Activated naive CD8-positive, alpha-beta T cell treated with anti-CD3 and anti-CD28 coated beads, Interleukin-2, amount 50 U/mL, for 24 hours (primary cell): ENCODE data around the gene KLHL3.

Experiments
- ATAC-seq: fragments of 150-1000 bp; cut with Tn5 transposase; one replicate; pipeline ENCODE4 v1.10.0; 2021
- DNase-seq: peaks from one replicate; pipeline ENCODE4 v3.0.0; 2021
- H3K27ac Mint-ChIP-seq: one replicate; pipeline ENCODE4 v1.8.0; 2021; ENCODE audit warnings: mild to moderate bottlenecking, mixed read lengths
- H3K27me3 Mint-ChIP-seq: one replicate; pipeline ENCODE4 v1.8.0; 2021; ENCODE audit warnings: mixed read lengths
- H3K36me3 Mint-ChIP-seq: one replicate; pipeline ENCODE4 v1.8.0; 2021; ENCODE audit warnings: low read depth, mixed read lengths
- H3K4me1 Mint-ChIP-seq: one replicate; pipeline ENCODE4 v1.8.0; 2021; ENCODE audit warnings: mixed read lengths
- H3K4me3 Mint-ChIP-seq: one replicate; pipeline ENCODE4 v1.8.0; 2021; ENCODE audit warnings: mild to moderate bottlenecking, moderate library complexity, mixed read lengths
- H3K9me3 Mint-ChIP-seq: one replicate; pipeline ENCODE4 v1.8.0; 2021; ENCODE audit warnings: mixed read lengths

Gene KLHL3

GRCh38 chr5:137754188-137754960 is 18.5 kb upstream of the KLHL3 start, which contains the start of gene HNRNPA0:
Gene HNRNPA0 (minus strand): TSS chr5:137754363. CDS start chr5:137754066, 297 bp downstream.
- H3K27me3 Mint-ChIP-seq = no peaks in the 10 kb centered on the region
- no peaks in the 10 kb centered on the region for H3K9me3 Mint-ChIP-seq
- peaks cover 33% of the 10 kb centered on the region for H3K4me1 Mint-ChIP-seq

GRCh38 chr5:137753691-137754187 is 17.9 kb upstream of the KLHL3 start:
- peak overlapping the region; percentile 89 for H3K4me3 Mint-ChIP-seq
- peak; percentile 47 for DNase-seq
- peaks cover 33% of the 10 kb centered on the region for H3K4me1 Mint-ChIP-seq
- H3K36me3 Mint-ChIP-seq = peaks cover 37% of the 10 kb centered on the region
- H3K9me3 Mint-ChIP-seq = no peaks in the 10 kb centered on the region
- H3K27me3 Mint-ChIP-seq = no peaks in the 10 kb centered on the region
- peak; percentile 2 for ATAC-seq
- H3K27ac Mint-ChIP-seq = peak overlapping the region; percentile 99

More at GRCh38 chr5:137754188-137754960, 18.5 kb upstream of the KLHL3 start, which contains the start of gene HNRNPA0:
- DNase-seq (peak; percentile 97), ATAC-seq (peak; percentile 91)
- H3K36me3 Mint-ChIP-seq = peaks cover 37% of the 10 kb centered on the region
- H3K4me3 Mint-ChIP-seq = peak within 1 kb of the TSS; percentile 89
- peak within 1 kb of the TSS; percentile 99 for H3K27ac Mint-ChIP-seq

- H3K9me3 Mint-ChIP-seq = no peaks in the 10 kb centered on the region
- H3K27ac Mint-ChIP-seq = peak overlapping the region; percentile 99
- H3K36me3 Mint-ChIP-seq = peaks cover 37% of the 10 kb centered on the region
- peak overlapping the region; percentile 89 for H3K4me3 Mint-ChIP-seq
- H3K4me1 Mint-ChIP-seq = peaks cover 33% of the 10 kb centered on the region
- H3K27me3 Mint-ChIP-seq = no peaks in the 10 kb centered on the region
- ATAC-seq (no peak), DNase-seq (peak; percentile 44)
Measured at GRCh38 chr5:137752905-137753690, 17.2 kb upstream of the KLHL3 start.

- Mint-ChIP-seq H3K36me3 (peaks cover 37% of the 10 kb centered on the region), H3K4me3 (peak overlapping the region; percentile 89), H3K27ac (peak overlapping the region; percentile 99), H3K4me1 (peaks cover 33% of the 10 kb centered on the region), H3K27me3 (no peaks in the 10 kb centered on the region), H3K9me3 (no peaks in the 10 kb centered on the region)
- no peak for ATAC-seq
- no peak for DNase-seq
Measured at GRCh38 chr5:137751869-137752491, 16.1 kb upstream of the KLHL3 start.

- H3K4me1 Mint-ChIP-seq = peaks cover 26% of the 10 kb centered on the region
- H3K4me3 Mint-ChIP-seq = peak overlapping the region; percentile 89
- peaks cover 37% of the 10 kb centered on the region for H3K36me3 Mint-ChIP-seq
- peak overlapping the region; percentile 57 for H3K27ac Mint-ChIP-seq
- H3K27me3 Mint-ChIP-seq = no peaks in the 10 kb centered on the region
- H3K9me3 Mint-ChIP-seq = no peaks in the 10 kb centered on the region
- DNase-seq (no peak), ATAC-seq (no peak)
Measured at GRCh38 chr5:137750436-137750835, 14.5 kb upstream of the KLHL3 start.

GRCh38 chr5:137747848-137748247 is 12.0 kb upstream of the KLHL3 start:
- Mint-ChIP-seq H3K4me3 (no peak overlapping the region), H3K9me3 (no peaks in the 10 kb centered on the region), H3K27me3 (no peaks in the 10 kb centered on the region), H3K27ac (no peak overlapping the region), H3K36me3 (peaks cover 26% of the 10 kb centered on the region), H3K4me1 (peaks cover 23% of the 10 kb centered on the region)
- ATAC-seq = no peak
- DNase-seq = no peak

- Mint-ChIP-seq H3K4me1 (peaks cover 2% of the 10 kb centered on the region), H3K36me3 (peaks cover 4% of the 10 kb centered on the region), H3K9me3 (peaks cover 5% of the 10 kb centered on the region), H3K27ac (no peak overlapping the region), H3K27me3 (no peaks in the 10 kb centered on the region), H3K4me3 (no peak overlapping the region)
- peak; percentile 45 for DNase-seq
- ATAC-seq = peak; percentile 80
Measured at GRCh38 chr5:137743031-137743640, 7.2 kb upstream of the KLHL3 start.

GRCh38 chr5:137741718-137742117 is 5.8 kb upstream of the KLHL3 start:
- no peak for ATAC-seq
- no peak overlapping the region for H3K27ac Mint-ChIP-seq
- H3K27me3 Mint-ChIP-seq = no peaks in the 10 kb centered on the region

GRCh38 chr5:137739737-137740136 is 3.8 kb upstream of the KLHL3 start:
- H3K4me1 Mint-ChIP-seq = peaks cover 2% of the 10 kb centered on the region
- ATAC-seq (no peak), DNase-seq (no peak)
- no peak overlapping the region for H3K27ac Mint-ChIP-seq
- H3K27me3 Mint-ChIP-seq = no peaks in the 10 kb centered on the region
- H3K9me3 Mint-ChIP-seq = peaks cover 9% of the 10 kb centered on the region
- H3K36me3 Mint-ChIP-seq = peaks cover 7% of the 10 kb centered on the region
- H3K4me3 Mint-ChIP-seq = no peak overlapping the region

More at GRCh38 chr5:137741718-137742117, 5.8 kb upstream of the KLHL3 start:
- H3K9me3 Mint-ChIP-seq = peaks cover 9% of the 10 kb centered on the region
- H3K4me3 Mint-ChIP-seq = no peak overlapping the region
- H3K36me3 Mint-ChIP-seq = peaks cover 7% of the 10 kb centered on the region
- H3K4me1 Mint-ChIP-seq = peaks cover 2% of the 10 kb centered on the region
- no peak for DNase-seq

GRCh38 chr5:137738947-137739346 is 3.1 kb upstream of the KLHL3 start:
- DNase-seq = no peak
- peaks cover 9% of the 10 kb centered on the region for H3K9me3 Mint-ChIP-seq
- H3K27ac Mint-ChIP-seq = peak overlapping the region; percentile 6
- no peaks in the 10 kb centered on the region for H3K27me3 Mint-ChIP-seq
- no peak for ATAC-seq
- H3K4me3 Mint-ChIP-seq = no peak overlapping the region
- peaks cover 2% of the 10 kb centered on the region for H3K4me1 Mint-ChIP-seq
- peaks cover 7% of the 10 kb centered on the region for H3K36me3 Mint-ChIP-seq

GRCh38 chr5:137737349-137738131 is 1.7 kb upstream of the KLHL3 start:
- H3K27ac Mint-ChIP-seq = no peak overlapping the region
- DNase-seq = peak; percentile 17
- ATAC-seq = peak; percentile 72
- H3K27me3 Mint-ChIP-seq = no peaks in the 10 kb centered on the region
- peaks cover 9% of the 10 kb centered on the region for H3K9me3 Mint-ChIP-seq
- peaks cover 7% of the 10 kb centered on the region for H3K36me3 Mint-ChIP-seq
- peaks cover 1% of the 10 kb centered on the region for H3K4me1 Mint-ChIP-seq
- no peak overlapping the region for H3K4me3 Mint-ChIP-seq

- Mint-ChIP-seq H3K27me3 (no peaks in the 10 kb centered on the region), H3K36me3 (peaks cover 7% of the 10 kb centered on the region), H3K27ac (no peak overlapping the region), H3K4me1 (peaks cover 11% of the 10 kb centered on the region), H3K4me3 (no peak overlapping the region), H3K9me3 (peaks cover 9% of the 10 kb centered on the region)
- ATAC-seq = no peak
- DNase-seq = no peak
Measured at GRCh38 chr5:137736496-137736895, 607 bp upstream of the KLHL3 start.

GRCh38 chr5:137734962-137735554 is 831 bp downstream of the KLHL3 start:
- H3K4me1 Mint-ChIP-seq = peaks cover 24% of the 10 kb centered on the region
- DNase-seq (peak; percentile 32), ATAC-seq (no peak)
- peaks cover 9% of the 10 kb centered on the region for H3K9me3 Mint-ChIP-seq
- H3K36me3 Mint-ChIP-seq = peaks cover 7% of the 10 kb centered on the region
- H3K27me3 Mint-ChIP-seq = no peaks in the 10 kb centered on the region
- no peak overlapping the region for H3K27ac Mint-ChIP-seq
- H3K4me3 Mint-ChIP-seq = no peak overlapping the region
